Measurements from ENCODE around the gene PM20D1.

The PM20D1 gene

GRCh38 chr1:205812271-205812877 is 37.6 kb downstream of the PM20D1 start:
- DNase-seq (ENCODE audit: low read depth in 1 of 2, low spot score in 1 of 2), result no peak
- peak overlapping the region; percentile 73 for H3K4me3 ChIP-seq (replicated peaks; ENCODE audit: insufficient read depth, low read length)
- H3K27me3 ChIP-seq (ENCODE audit: insufficient read depth, poor library complexity, severe bottlenecking), result peaks cover 44% of the 10 kb centered on the region
- TF ChIP-seq REST (IDR thresholded peaks at IDR 0.05; ENCODE audit: insufficient replicate concordance, low read depth), result no peak
- no peak overlapping the region for H3K27ac ChIP-seq (replicated peaks)

- TF ChIP-seq REST (IDR thresholded peaks at IDR 0.05; ENCODE audit: insufficient replicate concordance, low read depth), result no peak
- no peak overlapping the region for H3K4me3 ChIP-seq (replicated peaks; ENCODE audit: insufficient read depth, low read length)
- peaks cover 44% of the 10 kb centered on the region for H3K27me3 ChIP-seq (ENCODE audit: insufficient read depth, poor library complexity, severe bottlenecking)
- no peak for DNase-seq (ENCODE audit: low read depth in 1 of 2, low spot score in 1 of 2)
- no peak overlapping the region for H3K27ac ChIP-seq (replicated peaks)
Measured at GRCh38 chr1:205811660-205812059, 38.3 kb downstream of the PM20D1 start.

DNA sequence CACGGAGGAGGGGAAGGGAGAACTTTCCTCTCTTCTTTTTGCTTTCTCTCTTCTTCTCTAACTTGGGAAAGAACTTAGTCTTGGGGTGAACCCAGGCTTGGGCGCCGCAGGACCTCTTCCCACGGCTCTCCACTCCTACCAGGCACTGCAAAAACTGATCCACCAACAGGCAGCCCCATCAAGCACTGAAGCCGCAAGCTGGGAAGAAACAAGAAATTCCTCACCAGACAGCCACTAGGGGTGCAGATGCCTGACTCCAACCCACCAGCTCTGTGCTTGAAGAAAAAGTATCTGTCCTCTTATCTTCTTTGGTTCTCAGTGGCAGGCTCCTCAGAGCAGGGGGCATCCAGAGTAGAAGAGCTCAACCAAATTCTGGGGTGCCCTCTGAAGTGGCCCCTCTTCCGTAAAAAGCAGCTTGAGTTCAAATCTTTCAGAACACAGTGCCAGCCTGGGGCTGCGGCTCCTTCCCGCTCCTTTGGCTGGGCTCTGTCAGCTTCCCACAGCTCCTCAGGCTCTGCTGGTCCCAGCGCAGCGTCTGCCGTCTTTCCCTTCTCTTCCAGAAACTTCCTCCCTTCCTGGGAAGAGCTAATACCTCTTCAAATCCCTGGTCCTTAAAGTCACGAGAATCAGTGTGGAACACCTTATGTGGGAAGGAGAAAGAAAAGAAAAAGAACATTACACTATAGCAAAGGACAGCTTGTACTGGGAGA is 39.3 kb downstream of the PM20D1 start:
- Histone ChIP-seq H3K4me3 (replicated peaks; ENCODE audit: insufficient read depth, low read length) (no peak overlapping the region), H3K27me3 (ENCODE audit: insufficient read depth, poor library complexity, severe bottlenecking) (peaks cover 46% of the 10 kb centered on the region), H3K27ac (replicated peaks) (no peak overlapping the region)
- DNase-seq (ENCODE audit: low read depth in 1 of 2, low spot score in 1 of 2), result no peak
- TF ChIP-seq SPI1 (IDR thresholded peaks at IDR 0.05; ENCODE audit: borderline replicate concordance, low read depth) (no peak), GABPA (IDR thresholded peaks at IDR 0.05; ENCODE audit: low read depth) (no peak), REST (IDR thresholded peaks at IDR 0.05; ENCODE audit: insufficient replicate concordance, low read depth) (no peak), POLR2AphosphoS5 (IDR thresholded peaks at IDR 0.05; ENCODE audit: low read depth) (no peak), CTCF (IDR thresholded peaks at IDR 0.05; ENCODE audit: insufficient read depth, low read length) (no peak)

- no peak overlapping the region for H3K4me3 ChIP-seq (replicated peaks; ENCODE audit: insufficient read depth, low read length)
Measured at GRCh38 chr1:205809942-205810345, 40.0 kb downstream of the PM20D1 start.

More at GRCh38 chr1:205809942-205810345, 40.0 kb downstream of the PM20D1 start:
- Histone ChIP-seq H3K27me3 (ENCODE audit: insufficient read depth, poor library complexity, severe bottlenecking) (peaks cover 45% of the 10 kb centered on the region), H3K27ac (replicated peaks) (no peak overlapping the region)
- DNase-seq (ENCODE audit: low read depth in 1 of 2, low spot score in 1 of 2), result no peak
- TF ChIP-seq SPI1 (IDR thresholded peaks at IDR 0.05; ENCODE audit: borderline replicate concordance, low read depth) (no peak), CTCF (IDR thresholded peaks at IDR 0.05; ENCODE audit: insufficient read depth, low read length) (no peak), REST (IDR thresholded peaks at IDR 0.05; ENCODE audit: insufficient replicate concordance, low read depth) (no peak), GABPA (IDR thresholded peaks at IDR 0.05; ENCODE audit: low read depth) (no peak), POLR2AphosphoS5 (IDR thresholded peaks at IDR 0.05; ENCODE audit: low read depth) (no peak)

Data from HL-60 (cell line).